ENCODE results near the gene IL20RA.
"Not testable (repeated sequence)": the region's sequence is repeated elsewhere in the genome, so short reads cannot be mapped to it uniquely, and the experiment has no call there.

The IL20RA gene

GRCh38 chr6:136971609-136972008 is 73.2 kb downstream of the IL20RA start:
- no peak for DNase-seq (ENCODE audit: low spot score)

GRCh38 chr6:136969930-136970329 is 74.8 kb downstream of the IL20RA start:
- no peak for DNase-seq (ENCODE audit: low spot score)

GRCh38 chr6:136969433-136969832 is 75.3 kb downstream of the IL20RA start:
- DNase-seq (ENCODE audit: low spot score) = no peak

- no peak for DNase-seq (ENCODE audit: low spot score)
Measured at GRCh38 chr6:136968837-136969236, 75.9 kb downstream of the IL20RA start.

- DNase-seq (ENCODE audit: low spot score) = peak; percentile 55
Measured at GRCh38 chr6:136967876-136968752, 76.7 kb downstream of the IL20RA start.

- no peak for DNase-seq (ENCODE audit: low spot score)
Measured at GRCh38 chr6:136964398-136964797, 80.4 kb downstream of the IL20RA start.

GRCh38 chr6:136963259-136963658 is 81.5 kb downstream of the IL20RA start:
- DNase-seq (ENCODE audit: low spot score) = no peak

GRCh38 chr6:136962661-136963060 is 82.1 kb downstream of the IL20RA start:
- peak; percentile 34 for DNase-seq (ENCODE audit: low spot score)

- DNase-seq (ENCODE audit: low spot score) = no peak
Measured at GRCh38 chr6:136961848-136962247, 82.9 kb downstream of the IL20RA start.

GRCh38 chr6:136960781-136961180 is 84.0 kb downstream of the IL20RA start:
- DNase-seq (ENCODE audit: low spot score) = no peak

- not testable (repeated sequence) for DNase-seq (ENCODE audit: low spot score)
Measured at GRCh38 chr6:136959935-136960334, 84.8 kb downstream of the IL20RA start.

- DNase-seq (ENCODE audit: low spot score) = no peak
Measured at GRCh38 chr6:136959471-136959891, 85.3 kb downstream of the IL20RA start.

GRCh38 chr6:136958168-136958567 is 86.6 kb downstream of the IL20RA start:
- no peak for DNase-seq (ENCODE audit: low spot score)

- peak; percentile 14 for DNase-seq (ENCODE audit: low spot score)
Measured at GRCh38 chr6:136956590-136957544, 87.9 kb downstream of the IL20RA start.

GRCh38 chr6:136955123-136955522 is 89.6 kb downstream of the IL20RA start:
- no peak for DNase-seq (ENCODE audit: low spot score)

GRCh38 chr6:136952714-136953260 is 92.0 kb downstream of the IL20RA start:
- no peak for DNase-seq (ENCODE audit: low spot score)

- no peak for DNase-seq (ENCODE audit: low spot score)
Measured at GRCh38 chr6:136950436-136951126, 94.2 kb downstream of the IL20RA start.

All from kidney capillary endothelial cell (primary cell).